ENCODE data around the gene ANGPT4.

Gene ANGPT4

GRCh38 chr20:822651-823573 lies 93.2 kb downstream of the ANGPT4 start:
- no peak for TF ChIP-seq CTCF (IDR thresholded peaks at IDR 0.05; ENCODE audit: insufficient read depth, low read length, missing control alignments)
- POLR2A ChIA-PET: no interaction called here
- CTCF ChIA-PET: interaction anchor here (0.7 to 2.0 kb wide), 2 partner anchors 133 to 136 kb away, joined by 3 to 7 read pairs; no protein-coding TSS in a partner anchor

GRCh38 chr20:821731-822065 lies 94.4 kb downstream of the ANGPT4 start:
- no peak for TF ChIP-seq CTCF (IDR thresholded peaks at IDR 0.05; ENCODE audit: insufficient read depth, low read length, missing control alignments)
- DNase-seq (ENCODE audit: low read depth, low spot score): no peak
- ChIA-PET CTCF (interaction anchor here (8.6 kb wide), 1 partner anchor 134 kb away, joined by 355 read pairs; no protein-coding TSS in a partner anchor), POLR2A (no interaction called here)
- H3K4me3 ChIP-seq (ENCODE audit: low read depth, low read length): no peak overlapping the region

More at GRCh38 chr20:822651-823573, 93.2 kb downstream of the ANGPT4 start:
- no peak overlapping the region for H3K4me3 ChIP-seq (ENCODE audit: low read depth, low read length)
- no peak for DNase-seq (ENCODE audit: low read depth, low spot score)

GRCh38 chr20:821046-821730 lies 94.9 kb downstream of the ANGPT4 start:
- no peak overlapping the region for H3K4me3 ChIP-seq (ENCODE audit: low read depth, low read length)
- DNase-seq (ENCODE audit: low read depth, low spot score): no peak
- ChIA-PET POLR2A (no interaction called here), CTCF (interaction anchor here (1.6 to 8.6 kb wide), 2 partner anchors 9 to 135 kb away, joined by 6 to 355 read pairs; no protein-coding TSS in a partner anchor)
- TF ChIP-seq CTCF (IDR thresholded peaks at IDR 0.05; ENCODE audit: insufficient read depth, low read length, missing control alignments): no peak

- no peak for TF ChIP-seq CTCF (IDR thresholded peaks at IDR 0.05; ENCODE audit: insufficient read depth, low read length, missing control alignments)
- ChIA-PET POLR2A (no interaction called here), CTCF (interaction anchor here (1.6 to 8.6 kb wide), 3 partner anchors 10 to 136 kb away, joined by 6 to 355 read pairs (median 19); partner anchors contain the start of gene FAM110A)
- no peak overlapping the region for H3K4me3 ChIP-seq (ENCODE audit: low read depth, low read length)
- DNase-seq (ENCODE audit: low read depth, low spot score): no peak
Measured at GRCh38 chr20:820323-820953, 95.7 kb downstream of the ANGPT4 start.
